SKM-1 treated with dmso at 0.1 percent for 144 hours (cell line): ENCODE data around the gene MSI2.

Experiments used
- DNase-seq: peaks from one replicate; lab custom pipeline; 2025; ENCODE audit not compliant: unreplicated experiment; lab: John Stamatoyannopoulos, UW

MSI2 gene

GRCh38 chr17:57245786-57246185 lies 10.5 kb upstream of the MSI2 start:
- no peak for DNase-seq

GRCh38 chr17:57246257-57246656 lies 10.1 kb upstream of the MSI2 start:
- DNase-seq = no peak

- no peak for DNase-seq
Measured at GRCh38 chr17:57247261-57247660, 9.1 kb upstream of the MSI2 start.

GRCh38 chr17:57247913-57248312 lies 8.4 kb upstream of the MSI2 start:
- DNase-seq = no peak

GRCh38 chr17:57249520-57249919 lies 6.8 kb upstream of the MSI2 start:
- DNase-seq = no peak

GRCh38 chr17:57251211-57251787 lies 5.0 kb upstream of the MSI2 start:
- no peak for DNase-seq

GRCh38 chr17:57253362-57254065 lies 2.8 kb upstream of the MSI2 start:
- DNase-seq = no peak

- DNase-seq = no peak
Measured at GRCh38 chr17:57255182-57255775, 1.0 kb upstream of the MSI2 start.

GRCh38 chr17:57256708-57257112 lies 387 bp downstream of the MSI2 start:
- no peak for DNase-seq

GRCh38 chr17:57257195-57257894 lies 1.0 kb downstream of the MSI2 start:
- no peak for DNase-seq

- peak; percentile 1 for DNase-seq
Measured at GRCh38 chr17:57257895-57258851, 1.9 kb downstream of the MSI2 start.

GRCh38 chr17:57259306-57259705 lies 3.0 kb downstream of the MSI2 start:
- no peak for DNase-seq

- no peak for DNase-seq
Measured at GRCh38 chr17:57259817-57260216, 3.5 kb downstream of the MSI2 start.

- DNase-seq = no peak
Measured at GRCh38 chr17:57260325-57261083, 4.2 kb downstream of the MSI2 start.

- no peak for DNase-seq
Measured at GRCh38 chr17:57261084-57261461, 4.8 kb downstream of the MSI2 start.

- DNase-seq = no peak
Measured at GRCh38 chr17:57262557-57262956, 6.2 kb downstream of the MSI2 start.

- DNase-seq = no peak
Measured at GRCh38 chr17:57264250-57264649, 7.9 kb downstream of the MSI2 start.

- no peak for DNase-seq
Measured at GRCh38 chr17:57264776-57265175, 8.5 kb downstream of the MSI2 start.

GRCh38 chr17:57266902-57267311 lies 10.6 kb downstream of the MSI2 start:
- no peak for DNase-seq

- no peak for DNase-seq
Measured at GRCh38 chr17:57268181-57268580, 11.9 kb downstream of the MSI2 start.
